Endothelial cell of umbilical vein (primary cell): ENCODE data around the gene MTCH2. TPM values are rescaled to one million over a fixed set of nuclear protein-coding genes. Genes with fewer than 3 reads are reported as not detected.

Experiments used
- BruUV-seq: library from RNA; stranded (reverse); fragments of 400-500 nt; replicated peaks from 2 replicates; lab custom pipeline; 2021; lab: Mats Ljungman, UMichigan
- CTCF ChIA-PET: fragments of 300-600, 350-600 bp; sonication (Branson Sonifier 250); formaldehyde crosslinking; loops from one replicate; lab custom pipeline; 2021; ENCODE audit warnings: antibody characterized with exemption, inconsistent platforms; lab: Charles Lee
- POLR2A ChIA-PET: fragments of 300-600, 350-600 bp; sonication (Branson Sonifier 250); formaldehyde crosslinking; loops from one replicate; lab custom pipeline; 2021; ENCODE audit warnings: antibody characterized with exemption, inconsistent platforms; lab: Charles Lee
- DNase-seq: peaks from one replicate; pipeline ENCODE4 v3.0.0-alpha.2; 2011; ENCODE audit warnings: low read depth, low spot score
- FAIRE-seq: peaks from 2 replicates; lab custom pipeline; 2011; peaks lifted over from hg19 to GRCh38; lab: Jason Lieb, UNC
- H2AFZ ChIP-seq: 2 replicates; pipeline ENCODE4 v1.6.0; 2012; ENCODE audit warnings: low read depth, low read length, control low read depth, inconsistent platforms
- H3K27ac ChIP-seq: 2 replicates; pipeline ENCODE4 v1.5.1; 2011; ENCODE audit warnings: low read depth, mild to moderate bottlenecking, control low read depth, low read length, moderate library complexity; ENCODE audit not compliant: insufficient read depth
- H3K27me3 ChIP-seq, 2 experiments: 2 replicates each; pipeline versions ENCODE4 v1.6.0 to v1.6.1; 2011; ENCODE audit warnings: low read length in 2 of 2, mixed read lengths in 1 of 2; ENCODE audit not compliant: control insufficient read depth in 2 of 2, insufficient read depth in 2 of 2
- H3K36me3 ChIP-seq, 2 experiments: 2 replicates in 1 of 2; 3 replicates in 1 of 2; pipeline ENCODE4 v1.5.1; 2011; ENCODE audit warnings: low read length in 2 of 2, mild to moderate bottlenecking in 1 of 2, moderate library complexity in 1 of 2; ENCODE audit not compliant: control insufficient read depth in 2 of 2, insufficient read depth in 2 of 2; ENCODE audit errors: extremely low read depth in 1 of 2
- H3K4me1 ChIP-seq: 3 replicates; pipeline ENCODE4 v1.5.1; 2011; ENCODE audit warnings: mild to moderate bottlenecking, low read length; ENCODE audit not compliant: control insufficient read depth, insufficient read depth; ENCODE audit errors: extremely low read depth
- H3K4me2 ChIP-seq: 2 replicates; pipeline ENCODE4 v1.6.1; 2011; ENCODE audit warnings: low read length, control low read depth, mixed read lengths; ENCODE audit not compliant: insufficient read depth
- H3K4me3 ChIP-seq, 3 experiments: fragments of 200-600 bp in 1 of 3; sonication (generic), shearing (Covaris generic) in 1 of 3; replicated peaks in 1 of 3; 2 replicates each; pipeline ENCODE4 v1.5.1; 2011 to 2016; ENCODE audit warnings: control low read depth in 3 of 3, low read length in 3 of 3, mild to moderate bottlenecking in 2 of 3, inconsistent platforms in 1 of 3, low read depth in 1 of 3, moderate library complexity in 1 of 3; ENCODE audit not compliant: insufficient read depth in 1 of 3
- H3K79me2 ChIP-seq: 2 replicates; pipeline ENCODE4 v1.6.0; 2012; ENCODE audit warnings: low read length, inconsistent platforms; ENCODE audit not compliant: control insufficient read depth, insufficient read depth
- H3K9ac ChIP-seq: replicated peaks from 2 replicates; pipeline ENCODE3; 2011; ENCODE audit warnings: low read length, control low read depth; ENCODE audit not compliant: insufficient read depth; ENCODE audit errors: extremely low read depth
- H3K9me1 ChIP-seq: replicated peaks from 3 replicates; pipeline ENCODE4 v1.6.0; 2011; ENCODE audit warnings: mild to moderate bottlenecking, low read length; ENCODE audit not compliant: control insufficient read depth, insufficient read depth; ENCODE audit errors: extremely low read depth
- H3K9me3 ChIP-seq: replicated peaks from 2 replicates; pipeline ENCODE4 v1.5.1; 2012; ENCODE audit warnings: low read length, inconsistent platforms; ENCODE audit not compliant: control insufficient read depth, insufficient read depth
- H4K20me1 ChIP-seq: replicated peaks from 2 replicates; pipeline ENCODE3; 2011; ENCODE audit warnings: mild to moderate bottlenecking, low read length; ENCODE audit not compliant: control insufficient read depth, insufficient read depth; ENCODE audit errors: extremely low read depth
- CTCF ChIP-seq, 2 donors: IDR thresholded peaks; 1 replicate in 1 of 2; 2 replicates in 1 of 2; pipeline ENCODE4 v1.5.1; 2011; ENCODE audit warnings: low read length in 2 of 2, mild to moderate bottlenecking in 2 of 2, moderate library complexity in 2 of 2, control low read depth in 1 of 2, inconsistent platforms in 1 of 2, low read depth in 1 of 2; ENCODE audit not compliant: insufficient read depth in 1 of 2; ENCODE audit errors: extremely low read depth in 1 of 2
- EZH2 ChIP-seq: IDR thresholded peaks from 2 replicates; pipeline ENCODE4 v1.6.1; 2012; ENCODE audit warnings: borderline replicate concordance, low read depth, mild to moderate bottlenecking, moderate library complexity, low read length, inconsistent platforms; ENCODE audit not compliant: severe bottlenecking
- FOS ChIP-seq: IDR thresholded peaks from 2 replicates; pipeline ENCODE4 v1.6.1; 2011; ENCODE audit warnings: mild to moderate bottlenecking, low read length, moderate library complexity, borderline replicate concordance; ENCODE audit not compliant: insufficient read depth
- GATA2 ChIP-seq: IDR thresholded peaks from 2 replicates; pipeline ENCODE4 v1.7.0; 2011; ENCODE audit warnings: low read depth, mild to moderate bottlenecking, moderate library complexity, mixed read lengths, low read length; ENCODE audit not compliant: insufficient read length, insufficient read depth
- JUN ChIP-seq: IDR thresholded peaks from 2 replicates; pipeline ENCODE4 v1.6.1; 2011; ENCODE audit warnings: borderline replicate concordance, low read depth; ENCODE audit not compliant: insufficient read length, insufficient read depth
- MAX ChIP-seq: IDR thresholded peaks from 2 replicates; pipeline ENCODE4 v1.6.1; 2011; ENCODE audit not compliant: insufficient read depth, insufficient read length
- MYC ChIP-seq: IDR thresholded peaks from one replicate; pipeline ENCODE4 v1.6.1; 2011; ENCODE audit warnings: mild to moderate bottlenecking, low read depth, low read length
- POLR2A ChIP-seq: IDR thresholded peaks from 2 replicates; pipeline ENCODE4 v1.6.1; 2012; ENCODE audit warnings: low read depth, mild to moderate bottlenecking, control low read depth, low read length
- POLR2AphosphoS5 ChIP-seq: IDR thresholded peaks from 2 replicates; pipeline ENCODE4 v1.6.1; 2012; ENCODE audit warnings: low read depth, mild to moderate bottlenecking, control low read depth, low read length, moderate library complexity; ENCODE audit not compliant: insufficient read depth
- dilution Hi-C: fragments of 300-500 bp; cut with MboI; formaldehyde crosslinking; loops from one replicate; pipeline ENCODE4 v1.15.0; 2019; ENCODE audit warnings: low sequenced_read_pairs; ENCODE audit not compliant: extremely low pct_ligation_motif_present
- intact Hi-C: fragments of 100-400 bp; cut with micrococcal nuclease; formaldehyde crosslinking; loops from one replicate; pipeline ENCODE4 v1.10.0; 2022
- polyA plus RNA-seq, 4 experiments: library from polyadenylated mRNA; depleted of rRNA in 3 of 4; stranded (reverse) in 3 of 4; unstranded in 1 of 4; fragments of >200 nt; gene quantifications; 2 replicates each; pipeline versions ENCODE4 v1.2.1 to v1.2.3, GENCODE V29; 2011 to 2012; ENCODE audit warnings: missing spikeins in 1 of 4
- total RNA-seq: library from RNA; stranded (reverse); gene quantifications from 2 replicates; pipeline ENCODE4 v1.2.3, GENCODE V29; 2021

Gene MTCH2
- total and polyA plus RNA-seq, 2 donors (not counting 3 experiments of a cell fraction or from before 2014, with no cell fraction given), result 138 to 144 TPM

GRCh38 chr11:47691979-47692378 is 49.6 kb upstream of the MTCH2 start:
- no peak overlapping the region for H3K27ac ChIP-seq
- no peak for FAIRE-seq
- H3K79me2 ChIP-seq, result no peaks in the 10 kb centered on the region
- H3K9me3 ChIP-seq, result no peaks in the 10 kb centered on the region
- no peak overlapping the region for H3K4me2 ChIP-seq
- H3K27me3 ChIP-seq, result peaks cover 0 to 2% of the 10 kb centered on the region in 2 experiments
- ChIA-PET POLR2A (no interaction called here), CTCF (no interaction called here)
- no peak overlapping the region for H2AFZ ChIP-seq
- intact Hi-C loops, result no loop called here
- no peaks in the 10 kb centered on the region for H3K36me3 ChIP-seq
- DNase-seq, result no peak
- H3K9me1 ChIP-seq, result no peaks in the 10 kb centered on the region
- dilution Hi-C loops, result no loop called here
- BruUV-seq, result no TSS peak
- no peaks in the 10 kb centered on the region for H3K4me1 ChIP-seq
- no peak overlapping the region for H3K4me3 ChIP-seq
- H4K20me1 ChIP-seq, result no peaks in the 10 kb centered on the region
- TF ChIP-seq FOS (no peak), JUN (no peak), GATA2 (no peak), POLR2A (no peak), EZH2 (no peak), MAX (no peak), POLR2AphosphoS5 (no peak), MYC (no peak), CTCF (IDR thresholded peaks at IDR 0.05; ENCODE audit: extremely low read depth in 1 of 2, insufficient read depth in 1 of 2, low read depth in 1 of 2, low read length in 2 of 2) (no peak)
- H3K9ac ChIP-seq, result no peak overlapping the region
